ENCODE measurements around the gene SLC30A5.

Gene SLC30A5

GRCh38 chr5:69160651-69161050 is 66.8 kb downstream of the SLC30A5 start:
- H3K9me3 ChIP-seq (ENCODE audit: insufficient read depth, low read depth, low read length): no peaks in the 10 kb centered on the region
- H3K27me3 ChIP-seq (ENCODE audit: insufficient read depth, low read length, poor library complexity, severe bottlenecking): no peaks in the 10 kb centered on the region
- no peaks in the 10 kb centered on the region for H3K4me1 ChIP-seq (ENCODE audit: insufficient read depth, low read length, poor library complexity, severe bottlenecking)
- no peaks in the 10 kb centered on the region for H4K20me1 ChIP-seq (ENCODE audit: insufficient read depth, low read length, poor library complexity, severe bottlenecking)
- H3K79me2 ChIP-seq (ENCODE audit: insufficient read depth, low read length): no peaks in the 10 kb centered on the region
- no peaks in the 10 kb centered on the region for H3K36me3 ChIP-seq (ENCODE audit: insufficient read depth, low read length)
- H3K4me3 ChIP-seq (ENCODE audit: low read length, poor library complexity, severe bottlenecking): no peak overlapping the region
- H3K9ac ChIP-seq (ENCODE audit: low read depth, low read length, poor library complexity, severe bottlenecking): no peak overlapping the region
- no peak overlapping the region for H2AFZ ChIP-seq (ENCODE audit: low read length)
- TF ChIP-seq EZH2phosphoT487 (IDR thresholded peaks at IDR 0.05; ENCODE audit: borderline replicate concordance) (no peak), CTCF (conservative IDR thresholded peaks at IDR 0.05; ENCODE audit: low read length) (no peak)
- no peaks in the 10 kb centered on the region for H3F3A ChIP-seq (ENCODE audit: low read depth)
- no peaks in the 10 kb centered on the region for H3K9me2 ChIP-seq (replicated peaks; ENCODE audit: low read depth, low read length)
- H3K4me2 ChIP-seq (ENCODE audit: low read depth, low read length, poor library complexity, severe bottlenecking): no peak overlapping the region

- no peaks in the 10 kb centered on the region for H3K9me2 ChIP-seq (replicated peaks; ENCODE audit: low read depth, low read length)
- H3K9me3 ChIP-seq (ENCODE audit: insufficient read depth, low read depth, low read length): no peaks in the 10 kb centered on the region
- H2AFZ ChIP-seq (ENCODE audit: low read length): peak within 1 kb of the TSS; percentile 86
- H3F3A ChIP-seq (ENCODE audit: low read depth): no peaks in the 10 kb centered on the region
- peaks cover 40% of the 10 kb centered on the region for H3K4me1 ChIP-seq (ENCODE audit: insufficient read depth, low read length, poor library complexity, severe bottlenecking)
- no peaks in the 10 kb centered on the region for H3K27me3 ChIP-seq (ENCODE audit: insufficient read depth, low read length, poor library complexity, severe bottlenecking)
- peaks cover 49% of the 10 kb centered on the region for H3K79me2 ChIP-seq (ENCODE audit: insufficient read depth, low read length)
- peaks cover 14% of the 10 kb centered on the region; the same call in 1 of the 2 replicates for H3K36me3 ChIP-seq (ENCODE audit: insufficient read depth, low read length)
- peak within 1 kb of the TSS; percentile 94 for H3K4me3 ChIP-seq (ENCODE audit: low read length, poor library complexity, severe bottlenecking)
- peak within 1 kb of the TSS; percentile 97 for H3K9ac ChIP-seq (ENCODE audit: low read depth, low read length, poor library complexity, severe bottlenecking)
- TF ChIP-seq EZH2phosphoT487 (IDR thresholded peaks at IDR 0.05; ENCODE audit: borderline replicate concordance) (no peak), CTCF (conservative IDR thresholded peaks at IDR 0.05; ENCODE audit: low read length) (no peak)
- H3K4me2 ChIP-seq (ENCODE audit: low read depth, low read length, poor library complexity, severe bottlenecking): peak within 1 kb of the TSS; percentile 95
- peaks cover 13% of the 10 kb centered on the region for H4K20me1 ChIP-seq (ENCODE audit: insufficient read depth, low read length, poor library complexity, severe bottlenecking)
Measured at GRCh38 chr5:69166686-69167492, 73.1 kb downstream of the SLC30A5 start, which contains the start of gene CCNB1. CCNB1 (plus strand) TSS chr5:69167150; CDS start chr5:69167263, 113 bp downstream.

- H3K79me2 ChIP-seq (ENCODE audit: insufficient read depth, low read length): peaks cover 55% of the 10 kb centered on the region
- no peaks in the 10 kb centered on the region for H3K9me3 ChIP-seq (ENCODE audit: insufficient read depth, low read depth, low read length)
- H3K4me3 ChIP-seq (ENCODE audit: low read length, poor library complexity, severe bottlenecking): peak overlapping the region; percentile 94
- H2AFZ ChIP-seq (ENCODE audit: low read length): peak overlapping the region; percentile 86
- TF ChIP-seq EZH2phosphoT487 (IDR thresholded peaks at IDR 0.05; ENCODE audit: borderline replicate concordance): no peak
- no peak for TF ChIP-seq CTCF (conservative IDR thresholded peaks at IDR 0.05; ENCODE audit: low read length)
- H4K20me1 ChIP-seq (ENCODE audit: insufficient read depth, low read length, poor library complexity, severe bottlenecking): peaks cover 19% of the 10 kb centered on the region
- H3K36me3 ChIP-seq (ENCODE audit: insufficient read depth, low read length): peaks cover 18% of the 10 kb centered on the region; the same call in 1 of the 2 replicates
- no peaks in the 10 kb centered on the region for H3F3A ChIP-seq (ENCODE audit: low read depth)
- H3K27me3 ChIP-seq (ENCODE audit: insufficient read depth, low read length, poor library complexity, severe bottlenecking): no peaks in the 10 kb centered on the region
- peaks cover 46% of the 10 kb centered on the region for H3K4me1 ChIP-seq (ENCODE audit: insufficient read depth, low read length, poor library complexity, severe bottlenecking)
- H3K4me2 ChIP-seq (ENCODE audit: low read depth, low read length, poor library complexity, severe bottlenecking): peak overlapping the region; percentile 95
- no peaks in the 10 kb centered on the region for H3K9me2 ChIP-seq (replicated peaks; ENCODE audit: low read depth, low read length)
- H3K9ac ChIP-seq (ENCODE audit: low read depth, low read length, poor library complexity, severe bottlenecking): peak overlapping the region; percentile 97
Measured at GRCh38 chr5:69167493-69167855, 73.7 kb downstream of the SLC30A5 start.

All from Loucy (cell line).